GM18873 (cell line): ENCODE results near the gene HOXB2.

Source experiments
- ATAC-seq: cut with Tn5 transposase; IDR thresholded peaks from one replicate; pipeline ENCODE4 v1.9.1; 2021; ENCODE audit warnings: mild to moderate bottlenecking, moderate library complexity, moderate number of reproducible peaks; ENCODE audit not compliant: unreplicated experiment, low FRiP score

The HOXB2 gene

GRCh38 chr17:48500435-48501426, 44.2 kb downstream of the HOXB2 start:
- ATAC-seq: no peak

- ATAC-seq: no peak
Measured at GRCh38 chr17:48499735-48500434, 45.0 kb downstream of the HOXB2 start.

- ATAC-seq: no peak
Measured at GRCh38 chr17:48499248-48499647, 45.7 kb downstream of the HOXB2 start.

GRCh38 chr17:48498164-48498850, 46.6 kb downstream of the HOXB2 start:
- no peak for ATAC-seq

GRCh38 chr17:48497103-48497502, 47.8 kb downstream of the HOXB2 start:
- ATAC-seq: no peak

- no peak for ATAC-seq
Measured at GRCh38 chr17:48494335-48494734, 50.6 kb downstream of the HOXB2 start.
